OCI-LY3 (cell line): ENCODE results near the gene KRT6B.

ENCODE experiments used
- EZH2phosphoT487 ChIP-seq: fragments of 200-600 bp; shearing (Covaris generic); IDR thresholded peaks from 2 replicates; pipeline ENCODE4 v1.6.1; 2018; ENCODE audit warnings: antibody characterized with exemption, mixed run types, low read depth
- TF ChIP-seq, protein P1 (sequence below): fragments of 200-600, 300-600 bp; sonication (generic); IDR thresholded peaks from 2 replicates; pipeline ENCODE4 v1.5.1; 2014; ENCODE audit warnings: antibody characterized with exemption, low read length, low read depth

GRCh38 chr12:52494518-52494917 is 42.6 kb upstream of the KRT6B start:
- TF ChIP-seq, protein P1, sequence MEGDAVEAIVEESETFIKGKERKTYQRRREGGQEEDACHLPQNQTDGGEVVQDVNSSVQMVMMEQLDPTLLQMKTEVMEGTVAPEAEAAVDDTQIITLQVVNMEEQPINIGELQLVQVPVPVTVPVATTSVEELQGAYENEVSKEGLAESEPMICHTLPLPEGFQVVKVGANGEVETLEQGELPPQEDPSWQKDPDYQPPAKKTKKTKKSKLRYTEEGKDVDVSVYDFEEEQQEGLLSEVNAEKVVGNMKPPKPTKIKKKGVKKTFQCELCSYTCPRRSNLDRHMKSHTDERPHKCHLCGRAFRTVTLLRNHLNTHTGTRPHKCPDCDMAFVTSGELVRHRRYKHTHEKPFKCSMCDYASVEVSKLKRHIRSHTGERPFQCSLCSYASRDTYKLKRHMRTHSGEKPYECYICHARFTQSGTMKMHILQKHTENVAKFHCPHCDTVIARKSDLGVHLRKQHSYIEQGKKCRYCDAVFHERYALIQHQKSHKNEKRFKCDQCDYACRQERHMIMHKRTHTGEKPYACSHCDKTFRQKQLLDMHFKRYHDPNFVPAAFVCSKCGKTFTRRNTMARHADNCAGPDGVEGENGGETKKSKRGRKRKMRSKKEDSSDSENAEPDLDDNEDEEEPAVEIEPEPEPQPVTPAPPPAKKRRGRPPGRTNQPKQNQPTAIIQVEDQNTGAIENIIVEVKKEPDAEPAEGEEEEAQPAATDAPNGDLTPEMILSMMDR, result no peak
- TF ChIP-seq EZH2phosphoT487, result no peak
